ENCODE results near the gene AGBL3.

The AGBL3 gene

GRCh38 chr7:134992626-134993179 is 6.4 kb downstream of the AGBL3 start:
- no peak for DNase-seq (ENCODE audit: low read depth)
- no peak for TF ChIP-seq CTCF (conservative IDR thresholded peaks at IDR 0.05; ENCODE audit: low read length)
- H3K4me3 ChIP-seq (ENCODE audit: low read length): no peak overlapping the region

GRCh38 chr7:134993877-134994456 is 7.7 kb downstream of the AGBL3 start:
- TF ChIP-seq CTCF (conservative IDR thresholded peaks at IDR 0.05; ENCODE audit: low read length): no peak
- DNase-seq (ENCODE audit: low read depth): no peak
- no peak overlapping the region for H3K4me3 ChIP-seq (ENCODE audit: low read length)

- TF ChIP-seq CTCF (conservative IDR thresholded peaks at IDR 0.05; ENCODE audit: low read length): no peak
- no peak for DNase-seq (ENCODE audit: low read depth)
- no peak overlapping the region for H3K4me3 ChIP-seq (ENCODE audit: low read length)
These were observed 9.2 kb downstream of the AGBL3 start for GRCh38 chr7:134995239-134996096.

GRCh38 chr7:134996097-134996550 is 9.8 kb downstream of the AGBL3 start:
- no peak for TF ChIP-seq CTCF (conservative IDR thresholded peaks at IDR 0.05; ENCODE audit: low read length)
- no peak for DNase-seq (ENCODE audit: low read depth)
- H3K4me3 ChIP-seq (ENCODE audit: low read length): no peak overlapping the region

GRCh38 chr7:134997214-134997885 is 11.0 kb downstream of the AGBL3 start:
- H3K4me3 ChIP-seq (ENCODE audit: low read length): no peak overlapping the region
- TF ChIP-seq CTCF (conservative IDR thresholded peaks at IDR 0.05; ENCODE audit: low read length): no peak
- no peak for DNase-seq (ENCODE audit: low read depth)

- TF ChIP-seq CTCF (conservative IDR thresholded peaks at IDR 0.05; ENCODE audit: low read length): no peak
These were observed 12.8 kb downstream of the AGBL3 start for GRCh38 chr7:134999136-134999535.

More at GRCh38 chr7:134999136-134999535, 12.8 kb downstream of the AGBL3 start:
- H3K4me3 ChIP-seq (ENCODE audit: low read length): no peak overlapping the region
- DNase-seq (ENCODE audit: low read depth): no peak

All from AG10803 (cell line).